Progenitor cell of endocrine pancreas (in vitro differentiated cells): ENCODE data around the gene PTPRK. TPM values are rescaled to one million over a fixed set of nuclear protein-coding genes. Genes with fewer than 3 reads are reported as not detected.

Experiments
- DNase-seq: peaks from one replicate; pipeline ENCODE4 v3.0.0; 2021; ENCODE audit warnings: low spot score; ENCODE audit not compliant: unreplicated experiment
- H3K27ac Mint-ChIP-seq: 2 replicates; pipeline ENCODE4 v1.8.0; 2021; ENCODE audit warnings: mild to moderate bottlenecking, moderate library complexity, mixed read lengths
- H3K27me3 Mint-ChIP-seq: 2 replicates; pipeline ENCODE4 v1.8.0; 2021; ENCODE audit warnings: mixed read lengths
- H3K36me3 Mint-ChIP-seq: 2 replicates; pipeline ENCODE4 v1.8.0; 2022; ENCODE audit warnings: mixed read lengths; ENCODE audit not compliant: insufficient read depth
- H3K4me1 Mint-ChIP-seq: 2 replicates; pipeline ENCODE4 v1.8.0; 2021; ENCODE audit warnings: low read depth, mixed read lengths
- H3K4me3 Mint-ChIP-seq: 2 replicates; pipeline ENCODE4 v1.8.0; 2021; ENCODE audit warnings: low read depth, mild to moderate bottlenecking, moderate library complexity, mixed read lengths
- H3K9me3 Mint-ChIP-seq: 2 replicates; pipeline ENCODE4 v1.8.0; 2021; ENCODE audit warnings: low read depth, mixed read lengths
- total RNA-seq: library from RNA; stranded (reverse); gene quantifications from 2 replicates; pipeline ENCODE4 v1.2.1, GENCODE V29; 2021
- TF ChIP-seq, protein P1 (sequence below): fragments of 200-600 bp; sonication (generic); IDR thresholded peaks from one replicate; pipeline ENCODE4 v1.5.0; 2021; ENCODE audit warnings: antibody characterized with exemption, mild to moderate bottlenecking; ENCODE audit not compliant: unreplicated experiment

PTPRK gene
- total RNA-seq, 1 donor from 2014 or later = 86.2 TPM

DNA sequence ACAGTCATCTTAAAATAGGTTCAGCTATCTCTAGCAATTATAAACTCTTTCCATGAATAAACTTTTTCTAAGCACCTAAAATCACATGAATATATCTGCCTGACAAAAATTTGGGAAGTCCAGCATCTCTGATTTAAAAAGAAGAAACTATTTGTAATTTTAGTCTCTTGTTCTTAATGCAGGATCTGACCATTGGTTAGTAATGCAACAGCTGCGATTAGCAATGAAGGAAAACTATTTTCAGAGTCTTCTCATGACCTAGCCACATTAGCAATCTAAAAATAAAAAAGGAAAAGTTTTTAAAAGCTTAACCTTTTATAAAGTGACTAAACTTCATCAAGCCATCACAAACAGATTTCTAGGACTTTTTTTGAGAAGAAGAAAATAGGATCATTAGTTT is 97.5 kb downstream of the PTPRK start:
- TF ChIP-seq, protein P1, sequence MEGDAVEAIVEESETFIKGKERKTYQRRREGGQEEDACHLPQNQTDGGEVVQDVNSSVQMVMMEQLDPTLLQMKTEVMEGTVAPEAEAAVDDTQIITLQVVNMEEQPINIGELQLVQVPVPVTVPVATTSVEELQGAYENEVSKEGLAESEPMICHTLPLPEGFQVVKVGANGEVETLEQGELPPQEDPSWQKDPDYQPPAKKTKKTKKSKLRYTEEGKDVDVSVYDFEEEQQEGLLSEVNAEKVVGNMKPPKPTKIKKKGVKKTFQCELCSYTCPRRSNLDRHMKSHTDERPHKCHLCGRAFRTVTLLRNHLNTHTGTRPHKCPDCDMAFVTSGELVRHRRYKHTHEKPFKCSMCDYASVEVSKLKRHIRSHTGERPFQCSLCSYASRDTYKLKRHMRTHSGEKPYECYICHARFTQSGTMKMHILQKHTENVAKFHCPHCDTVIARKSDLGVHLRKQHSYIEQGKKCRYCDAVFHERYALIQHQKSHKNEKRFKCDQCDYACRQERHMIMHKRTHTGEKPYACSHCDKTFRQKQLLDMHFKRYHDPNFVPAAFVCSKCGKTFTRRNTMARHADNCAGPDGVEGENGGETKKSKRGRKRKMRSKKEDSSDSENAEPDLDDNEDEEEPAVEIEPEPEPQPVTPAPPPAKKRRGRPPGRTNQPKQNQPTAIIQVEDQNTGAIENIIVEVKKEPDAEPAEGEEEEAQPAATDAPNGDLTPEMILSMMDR = no peak
- Mint-ChIP-seq H3K4me3 (no peak overlapping the region), H3K4me1 (peaks cover 14% of the 10 kb centered on the region), H3K27ac (peak overlapping the region; percentile 61), H3K27me3 (no peaks in the 10 kb centered on the region), H3K9me3 (peaks cover 7% of the 10 kb centered on the region), H3K36me3 (peaks cover 12% of the 10 kb centered on the region)
- DNase-seq = no peak

DNA sequence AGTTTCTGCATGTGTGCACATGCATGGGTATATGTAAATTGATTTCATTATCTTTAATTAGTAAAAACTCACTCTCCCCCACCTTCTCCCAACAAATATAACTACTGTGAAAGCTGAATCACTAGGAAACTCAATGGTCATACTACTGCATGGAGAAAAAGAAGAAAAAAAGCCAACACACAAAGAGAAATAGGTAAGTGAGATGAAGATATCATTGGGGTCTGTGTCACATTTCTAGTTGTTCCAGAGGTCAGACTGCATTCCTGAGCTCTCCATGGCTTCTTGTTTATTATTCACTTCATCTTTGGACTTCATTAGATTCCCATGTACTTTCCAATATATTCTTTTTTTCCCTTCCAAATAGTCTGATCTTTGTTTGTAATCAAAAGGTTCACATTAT is 98.2 kb downstream of the PTPRK start:
- H3K36me3 Mint-ChIP-seq = peaks cover 13% of the 10 kb centered on the region
- peak overlapping the region; percentile 66 for H3K27ac Mint-ChIP-seq
- no peak overlapping the region for H3K4me3 Mint-ChIP-seq
- TF ChIP-seq, protein P1 = no peak
- H3K9me3 Mint-ChIP-seq = peaks cover 7% of the 10 kb centered on the region
- no peak for DNase-seq
- peaks cover 13% of the 10 kb centered on the region for H3K4me1 Mint-ChIP-seq
- H3K27me3 Mint-ChIP-seq = no peaks in the 10 kb centered on the region

DNA sequence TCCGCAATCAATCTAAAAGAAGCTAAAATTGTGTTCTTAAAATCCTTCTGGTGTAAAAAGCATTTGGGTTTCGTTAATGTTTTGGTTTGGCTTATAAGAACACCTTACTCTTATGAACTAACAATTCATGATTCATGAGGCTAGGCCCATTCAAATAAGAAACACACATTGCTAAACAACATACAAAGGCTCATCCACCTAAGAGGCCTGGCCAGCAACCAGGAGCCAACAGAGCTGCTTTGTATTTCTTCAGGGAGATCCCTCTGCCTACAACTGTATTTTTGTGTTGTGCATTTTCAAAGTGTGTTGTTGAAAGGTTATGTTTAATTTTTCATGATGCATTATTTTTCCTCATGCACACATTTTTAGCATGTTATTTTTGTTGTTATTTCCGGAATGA is 98.6 kb downstream of the PTPRK start:
- DNase-seq = no peak
- peaks cover 11% of the 10 kb centered on the region for H3K4me1 Mint-ChIP-seq
- H3K4me3 Mint-ChIP-seq = no peak overlapping the region
- no peaks in the 10 kb centered on the region for H3K27me3 Mint-ChIP-seq
- no peak overlapping the region for H3K27ac Mint-ChIP-seq
- H3K36me3 Mint-ChIP-seq = peaks cover 13% of the 10 kb centered on the region
- H3K9me3 Mint-ChIP-seq = peaks cover 7% of the 10 kb centered on the region
- TF ChIP-seq, protein P1 = no peak

DNA sequence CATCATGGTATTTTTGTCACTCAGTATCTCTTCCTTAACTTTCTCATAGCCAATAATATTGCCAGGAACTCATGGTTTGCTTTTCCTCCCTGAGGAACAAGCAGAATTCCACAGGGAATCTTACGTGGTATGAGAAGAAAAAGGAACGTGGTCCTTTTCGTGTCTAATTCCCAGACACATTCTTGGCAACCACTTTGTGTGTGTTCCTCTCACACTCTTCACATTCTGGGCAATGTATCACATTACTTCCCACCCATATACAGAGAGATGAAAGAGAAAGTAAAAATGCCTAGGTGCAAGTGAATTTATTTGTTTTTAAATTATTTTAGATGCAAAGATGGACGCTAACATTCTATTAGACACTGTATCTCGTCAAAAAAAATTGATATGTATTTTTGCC is 102.7 kb downstream of the PTPRK start:
- H3K27ac Mint-ChIP-seq = no peak overlapping the region
- H3K27me3 Mint-ChIP-seq = no peaks in the 10 kb centered on the region
- H3K4me1 Mint-ChIP-seq = peaks cover 11% of the 10 kb centered on the region
- peaks cover 15% of the 10 kb centered on the region for H3K36me3 Mint-ChIP-seq
- H3K4me3 Mint-ChIP-seq = no peak overlapping the region
- DNase-seq = no peak
- TF ChIP-seq, protein P1 = no peak
- H3K9me3 Mint-ChIP-seq = peaks cover 7% of the 10 kb centered on the region

DNA sequence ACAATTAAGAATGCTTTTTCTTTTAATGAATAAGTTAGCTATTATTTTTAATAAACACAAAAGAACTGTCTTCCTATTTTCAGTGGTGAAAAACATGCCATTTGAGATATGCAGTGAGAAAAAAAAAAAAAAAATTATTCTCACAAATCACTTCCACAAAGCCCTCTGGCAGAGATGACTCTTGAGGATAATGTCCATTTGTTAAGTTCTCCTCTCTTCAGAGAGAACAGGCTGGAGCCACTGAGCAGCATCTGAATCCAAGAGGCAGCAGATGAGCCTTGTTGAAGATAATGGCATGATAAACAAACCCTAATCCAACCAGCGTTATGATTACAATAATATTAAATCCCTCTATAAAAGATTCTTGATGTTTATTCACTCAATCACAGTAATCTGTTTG is 105.0 kb downstream of the PTPRK start:
- peaks cover 7% of the 10 kb centered on the region for H3K9me3 Mint-ChIP-seq
- no peak for DNase-seq
- no peaks in the 10 kb centered on the region for H3K27me3 Mint-ChIP-seq
- H3K4me1 Mint-ChIP-seq = peaks cover 2% of the 10 kb centered on the region
- H3K4me3 Mint-ChIP-seq = no peak overlapping the region
- H3K27ac Mint-ChIP-seq = no peak overlapping the region
- TF ChIP-seq, protein P1 = no peak
- H3K36me3 Mint-ChIP-seq = peaks cover 18% of the 10 kb centered on the region
